Suprapubic skin (tissue), 4 donors: ENCODE data around the gene TBC1D5. TPM values are rescaled to one million over a fixed set of nuclear protein-coding genes. Genes with fewer than 3 reads are reported as not detected.

ENCODE experiments used
- DNase-seq, 2 donors: peaks; one replicate each; pipeline ENCODE4 v3.0.0-alpha.2; 2019; ENCODE audit warnings: low spot score in 2 of 2
- H3K27ac ChIP-seq: fragments of 200-600 bp; sonication (generic); one replicate; pipeline ENCODE4 v1.5.1; 2019
- H3K27me3 ChIP-seq: fragments of 200-600 bp; sonication (generic); one replicate; pipeline ENCODE4 v1.5.1; 2019
- H3K36me3 ChIP-seq: fragments of 200-600 bp; sonication (generic); one replicate; pipeline ENCODE4 v1.5.1; 2019
- H3K4me1 ChIP-seq: fragments of 200-600 bp; sonication (generic); one replicate; pipeline ENCODE4 v1.5.1; 2019
- H3K4me3 ChIP-seq: fragments of 200-600 bp; sonication (generic); one replicate; pipeline ENCODE4 v1.5.1; 2019; ENCODE audit warnings: mild to moderate bottlenecking
- H3K9me3 ChIP-seq: fragments of 200-600 bp; sonication (generic); one replicate; pipeline ENCODE4 v1.5.1; 2019
- EP300 ChIP-seq: sonication (generic); formaldehyde crosslinking; IDR thresholded peaks from one replicate; pipeline ENCODE4 v1.6.1; 2017; ENCODE audit warnings: antibody characterized with exemption
- POLR2A ChIP-seq, 2 donors: fragments of 450-650 bp; IDR thresholded peaks; one replicate each; pipeline ENCODE4 v1.6.1; 2017; ENCODE audit warnings: antibody characterized with exemption in 2 of 2, mild to moderate bottlenecking in 2 of 2, moderate library complexity in 2 of 2
- POLR2AphosphoS5 ChIP-seq, 3 donors: sonication (generic); formaldehyde crosslinking; IDR thresholded peaks; one replicate each; pipeline ENCODE4 v1.6.1; 2017; ENCODE audit warnings: antibody characterized with exemption in 3 of 3
- WGBS: methylation state at CpG from one replicate; pipeline ENCODE4 v1.1.5; 2018; 5-methylcytosine and 5-hydroxymethylcytosine counted together
- total RNA-seq, 4 donors: library from RNA; depleted of rRNA; stranded (reverse); fragments of >200 nt; gene quantifications; one replicate each; pipeline ENCODE4 v1.1.0, GENCODE V29; 2016
- TF ChIP-seq, protein P1 (sequence below), 2 donors: fragments of 200-600 bp in 1 of 2; fragments of 450-650 bp in 1 of 2; sonication (generic) in 1 of 2; IDR thresholded peaks; one replicate each; pipeline ENCODE4 v1.5.1; 2016 to 2019; ENCODE audit warnings: antibody characterized with exemption in 2 of 2, mild to moderate bottlenecking in 1 of 2, moderate library complexity in 1 of 2

TBC1D5 gene
- total RNA-seq, 4 donors from 2014 or later, result 66.4 to 98.5 (median 79.9) TPM

DNA sequence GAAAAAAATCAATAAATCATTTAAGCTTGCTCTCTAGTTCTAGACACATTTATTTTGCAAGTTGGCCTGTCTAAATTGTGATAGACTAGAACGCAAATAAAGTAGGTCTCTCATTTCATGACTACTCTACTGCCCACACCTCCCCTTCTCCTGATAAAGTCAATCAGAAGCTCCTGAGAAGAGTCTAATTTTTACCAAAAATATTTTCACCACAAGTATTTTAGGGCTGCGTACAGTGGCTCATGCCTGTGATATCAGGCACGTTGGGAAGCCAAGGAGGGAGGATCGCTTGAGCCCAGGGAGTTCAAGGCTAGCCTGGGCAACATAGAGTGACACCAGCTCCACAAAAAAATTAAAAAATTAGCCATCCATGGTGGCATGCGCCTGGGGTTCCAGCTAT is 136.5 kb downstream of the TBC1D5 start:
- H3K4me3 ChIP-seq, result no peak overlapping the region
- H3K27me3 ChIP-seq, result no peaks in the 10 kb centered on the region
- H3K27ac ChIP-seq, result no peak overlapping the region
- no peaks in the 10 kb centered on the region for H3K9me3 ChIP-seq
- no peaks in the 10 kb centered on the region for H3K36me3 ChIP-seq
- WGBS, result over 99% methylated on average over 5 of the region's 5 CpGs
- H3K4me1 ChIP-seq, result peaks cover 6% of the 10 kb centered on the region
- TF ChIP-seq EP300 (no peak), POLR2AphosphoS5 (IDR thresholded peaks at IDR 0.05) (no peak), POLR2A (IDR thresholded peaks at IDR 0.05) (no peak)
- TF ChIP-seq, protein P1, sequence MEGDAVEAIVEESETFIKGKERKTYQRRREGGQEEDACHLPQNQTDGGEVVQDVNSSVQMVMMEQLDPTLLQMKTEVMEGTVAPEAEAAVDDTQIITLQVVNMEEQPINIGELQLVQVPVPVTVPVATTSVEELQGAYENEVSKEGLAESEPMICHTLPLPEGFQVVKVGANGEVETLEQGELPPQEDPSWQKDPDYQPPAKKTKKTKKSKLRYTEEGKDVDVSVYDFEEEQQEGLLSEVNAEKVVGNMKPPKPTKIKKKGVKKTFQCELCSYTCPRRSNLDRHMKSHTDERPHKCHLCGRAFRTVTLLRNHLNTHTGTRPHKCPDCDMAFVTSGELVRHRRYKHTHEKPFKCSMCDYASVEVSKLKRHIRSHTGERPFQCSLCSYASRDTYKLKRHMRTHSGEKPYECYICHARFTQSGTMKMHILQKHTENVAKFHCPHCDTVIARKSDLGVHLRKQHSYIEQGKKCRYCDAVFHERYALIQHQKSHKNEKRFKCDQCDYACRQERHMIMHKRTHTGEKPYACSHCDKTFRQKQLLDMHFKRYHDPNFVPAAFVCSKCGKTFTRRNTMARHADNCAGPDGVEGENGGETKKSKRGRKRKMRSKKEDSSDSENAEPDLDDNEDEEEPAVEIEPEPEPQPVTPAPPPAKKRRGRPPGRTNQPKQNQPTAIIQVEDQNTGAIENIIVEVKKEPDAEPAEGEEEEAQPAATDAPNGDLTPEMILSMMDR (IDR thresholded peaks at IDR 0.05), result no peak
- no peak for DNase-seq

DNA sequence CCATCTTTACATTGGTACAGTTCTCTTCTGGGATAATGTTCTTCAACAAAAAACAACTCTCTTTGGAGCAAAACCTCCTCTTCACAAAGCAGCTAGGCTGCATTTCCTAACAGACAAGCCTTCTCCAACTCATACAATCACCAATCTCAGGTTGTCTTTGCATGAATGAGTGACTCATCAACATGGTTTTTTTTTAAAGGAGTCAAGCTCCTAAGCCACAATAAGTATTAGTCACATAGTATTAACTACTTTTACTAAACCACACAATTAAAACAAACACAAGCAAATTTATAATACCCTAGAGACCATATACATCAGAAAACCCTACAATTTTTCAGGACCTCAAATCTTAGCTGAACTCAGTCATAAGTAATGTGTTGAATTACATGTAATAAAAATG is 137.4 kb downstream of the TBC1D5 start:
- TF ChIP-seq POLR2AphosphoS5 (IDR thresholded peaks at IDR 0.05) (no peak), POLR2A (IDR thresholded peaks at IDR 0.05) (no peak), EP300 (no peak)
- TF ChIP-seq, protein P1 (IDR thresholded peaks at IDR 0.05), result no peak
- Histone ChIP-seq H3K27ac (no peak overlapping the region), H3K27me3 (no peaks in the 10 kb centered on the region), H3K4me1 (peaks cover 6% of the 10 kb centered on the region), H3K9me3 (no peaks in the 10 kb centered on the region), H3K4me3 (no peak overlapping the region), H3K36me3 (no peaks in the 10 kb centered on the region)
- no peak for DNase-seq

DNA sequence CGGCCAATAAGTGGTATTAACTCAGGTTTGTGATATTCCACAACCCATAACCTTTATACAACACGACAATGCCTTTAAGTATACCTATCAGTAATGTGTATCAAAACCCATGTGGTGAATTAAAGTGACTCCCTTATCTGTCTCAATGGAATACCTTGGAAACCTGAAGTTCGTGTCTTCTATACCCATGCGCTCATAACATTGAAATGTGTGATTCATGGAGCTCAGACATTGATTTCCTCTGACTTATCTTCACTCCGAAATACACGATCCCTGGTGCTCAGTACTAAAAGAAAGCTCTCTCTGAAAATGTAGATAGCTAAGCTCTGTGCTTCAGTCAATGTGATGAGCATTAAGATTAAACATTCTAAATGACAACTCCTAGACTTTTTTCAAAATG is 140.3 kb downstream of the TBC1D5 start:
- DNase-seq, result no peak
- TF ChIP-seq, protein P1 (IDR thresholded peaks at IDR 0.05), result no peak
- TF ChIP-seq EP300 (no peak), POLR2AphosphoS5 (IDR thresholded peaks at IDR 0.05) (no peak), POLR2A (IDR thresholded peaks at IDR 0.05) (no peak)
- H3K4me3 ChIP-seq, result no peak overlapping the region
- peaks cover 6% of the 10 kb centered on the region for H3K4me1 ChIP-seq
- 96% methylated on average over 6 of the region's 6 CpGs for WGBS
- H3K27ac ChIP-seq, result no peak overlapping the region
- H3K27me3 ChIP-seq, result no peaks in the 10 kb centered on the region
- no peaks in the 10 kb centered on the region for H3K36me3 ChIP-seq
- H3K9me3 ChIP-seq, result no peaks in the 10 kb centered on the region

DNA sequence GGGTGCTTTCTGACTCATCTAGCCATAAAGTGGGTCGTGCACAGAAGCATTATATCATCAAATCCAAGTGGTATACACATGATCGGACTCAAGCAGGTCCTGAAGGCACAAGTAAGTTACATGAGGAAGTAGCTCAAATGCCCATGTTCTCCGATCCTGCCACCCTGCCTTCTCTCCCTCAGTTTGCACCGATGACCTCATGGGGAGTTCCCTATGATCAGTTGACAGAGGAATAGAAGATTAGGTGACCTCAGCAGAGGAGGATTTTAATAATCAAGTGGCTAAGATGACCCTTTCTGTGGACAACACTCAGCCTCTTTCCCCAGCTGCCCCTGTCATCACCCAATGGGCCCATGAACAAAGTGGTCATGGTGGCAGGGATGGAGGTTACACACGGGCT is 149.5 kb downstream of the TBC1D5 start:
- TF ChIP-seq POLR2A (IDR thresholded peaks at IDR 0.05), result no peak
- TF ChIP-seq, protein P1 (IDR thresholded peaks at IDR 0.05), result no peak
- TF ChIP-seq EP300, result no peak
- no peak for TF ChIP-seq POLR2AphosphoS5 (IDR thresholded peaks at IDR 0.05)
- WGBS, result 98% methylated on average over 5 of the region's 5 CpGs
- H3K36me3 ChIP-seq, result peaks cover 4% of the 10 kb centered on the region
- no peak for DNase-seq
- no peaks in the 10 kb centered on the region for H3K4me1 ChIP-seq
- peaks cover 5% of the 10 kb centered on the region for H3K9me3 ChIP-seq
- H3K27ac ChIP-seq, result no peak overlapping the region
- no peak overlapping the region for H3K4me3 ChIP-seq
- no peaks in the 10 kb centered on the region for H3K27me3 ChIP-seq

DNA sequence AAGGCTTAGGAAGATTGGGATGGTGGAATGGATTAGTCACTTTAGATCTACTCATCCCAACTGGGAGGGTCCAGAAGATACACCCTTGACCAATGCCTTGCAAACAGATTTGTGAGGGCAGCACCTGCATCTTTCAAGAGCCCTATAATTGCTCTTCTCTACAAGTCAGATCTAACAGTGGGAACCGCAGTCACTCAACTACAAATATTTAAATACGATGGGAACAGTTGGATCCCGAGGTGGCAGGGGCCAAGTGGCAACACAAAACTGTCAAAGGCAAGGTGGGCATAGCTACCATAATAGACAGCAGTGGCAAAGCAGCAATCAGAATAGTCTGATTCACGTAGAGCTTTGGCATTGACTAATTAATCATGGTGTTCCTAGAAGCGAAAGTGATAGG is 152.0 kb downstream of the TBC1D5 start:
- WGBS, result 98% methylated on average over 5 of the region's 5 CpGs
- Histone ChIP-seq H3K27me3 (no peaks in the 10 kb centered on the region), H3K4me1 (no peaks in the 10 kb centered on the region), H3K9me3 (peaks cover 5% of the 10 kb centered on the region), H3K4me3 (no peak overlapping the region), H3K27ac (no peak overlapping the region), H3K36me3 (peaks cover 4% of the 10 kb centered on the region)
- DNase-seq, result no peak
- TF ChIP-seq POLR2A (IDR thresholded peaks at IDR 0.05), result no peak
- no peak for TF ChIP-seq POLR2AphosphoS5 (IDR thresholded peaks at IDR 0.05)
- TF ChIP-seq EP300, result no peak
- TF ChIP-seq, protein P1 (IDR thresholded peaks at IDR 0.05), result no peak
